AG04450 (cell line): ENCODE measurements around the gene C14orf119. TPM values are rescaled to one million over a fixed set of nuclear protein-coding genes. Genes with fewer than 3 reads are reported as not detected.

ENCODE experiments used
- CTCF ChIA-PET: fragments of 300-600, 350-600 bp; formaldehyde crosslinking; extraction: SDS; loops from one replicate; lab custom pipeline; 2022; ENCODE audit warnings: antibody characterized with exemption, inconsistent platforms; lab: Charles Lee
- POLR2A ChIA-PET: fragments of 350-600 bp; formaldehyde crosslinking; extraction: SDS; loops from one replicate; lab custom pipeline; 2021; ENCODE audit warnings: antibody characterized with exemption, inconsistent platforms; lab: Yijun Ruan, JAX
- DNase-seq: peaks from one replicate; pipeline ENCODE4 v3.0.0-alpha.2; 2011; ENCODE audit warnings: low read depth, low spot score
- H3K27ac ChIP-seq: one replicate; pipeline ENCODE4 v1.5.1; 2012; ENCODE audit warnings: low read depth, low read length, control low read depth
- H3K27me3 ChIP-seq: one replicate; pipeline ENCODE4 v1.6.0; 2012; ENCODE audit warnings: low read length; ENCODE audit not compliant: control insufficient read depth, insufficient read depth
- H3K4me3 ChIP-seq: 2 replicates; pipeline ENCODE4 v1.5.1; 2011; ENCODE audit warnings: mild to moderate bottlenecking, low read depth, low read length, control low read depth
- H3K9me3 ChIP-seq: 2 replicates; pipeline ENCODE4 v1.5.1; 2012; ENCODE audit warnings: low read length; ENCODE audit not compliant: control insufficient read depth, insufficient read depth
- CTCF ChIP-seq: IDR thresholded peaks from 2 replicates; pipeline ENCODE4 v1.5.1; 2011; ENCODE audit warnings: low read depth, low read length, control low read depth, inconsistent platforms
- polyA plus RNA-seq: library from polyadenylated mRNA; depleted of rRNA; stranded (reverse); fragments of >200 nt; gene quantifications from 2 replicates; pipeline ENCODE4 v1.2.3, GENCODE V29; 2011

The C14orf119 gene
- polyA plus RNA-seq, 1 experiment, result 128 TPM

- no peaks in the 10 kb centered on the region for H3K27me3 ChIP-seq
- CTCF ChIA-PET, result interaction anchor here (2.4 to 12.0 kb wide), 2 partner anchors 17 to 64 kb away, joined by 9 to 262 read pairs; no protein-coding TSS in a partner anchor
- no peak for TF ChIP-seq CTCF
- DNase-seq, result no peak
- H3K27ac ChIP-seq, result no peak overlapping the region
- peaks cover 3% of the 10 kb centered on the region; the same call in 1 of the 2 replicates for H3K9me3 ChIP-seq
- no peak overlapping the region for H3K4me3 ChIP-seq
- POLR2A ChIA-PET, result interaction anchor here (1.1 to 1.2 kb wide), 2 partner anchors 44 to 45 kb away, joined by 3 to 4 read pairs; no protein-coding TSS in a partner anchor
Observed at GRCh38 chr14:23051141-23052057, 43.9 kb upstream of the C14orf119 start.

GRCh38 chr14:23052182-23052623 is 43.1 kb upstream of the C14orf119 start:
- ChIA-PET CTCF (interaction anchor here (2.4 to 12.0 kb wide), 2 partner anchors 17 to 65 kb away, joined by 9 to 262 read pairs; no protein-coding TSS in a partner anchor), POLR2A (interaction anchor here (0.6 to 1.1 kb wide), 2 partner anchors 22 to 45 kb away, joined by 3 read pairs; no protein-coding TSS in a partner anchor)
- no peak for DNase-seq

GRCh38 chr14:23052671-23053070 is 42.6 kb upstream of the C14orf119 start:
- no peak for TF ChIP-seq CTCF
- POLR2A ChIA-PET, result interaction anchor here (0.6 to 1.1 kb wide), 2 partner anchors 23 to 46 kb away, joined by 3 read pairs; no protein-coding TSS in a partner anchor

More at GRCh38 chr14:23052182-23052623, 43.1 kb upstream of the C14orf119 start:
- Histone ChIP-seq H3K27me3 (no peaks in the 10 kb centered on the region), H3K27ac (no peak overlapping the region), H3K4me3 (no peak overlapping the region), H3K9me3 (peaks cover 3% of the 10 kb centered on the region; the same call in 1 of the 2 replicates)
- no peak for TF ChIP-seq CTCF

GRCh38 chr14:23053426-23053825 is 41.9 kb upstream of the C14orf119 start:
- Histone ChIP-seq H3K9me3 (peaks cover under 1% of the 10 kb centered on the region; the same call in 1 of the 2 replicates), H3K27ac (no peak overlapping the region), H3K4me3 (no peak overlapping the region), H3K27me3 (no peaks in the 10 kb centered on the region)
- DNase-seq, result no peak
- POLR2A ChIA-PET, result no interaction called here
- TF ChIP-seq CTCF, result no peak
- CTCF ChIA-PET, result interaction anchor here (12.0 kb wide), 1 partner anchor 67 kb away, joined by 262 read pairs; no protein-coding TSS in a partner anchor

More at GRCh38 chr14:23052671-23053070, 42.6 kb upstream of the C14orf119 start:
- Histone ChIP-seq H3K27ac (no peak overlapping the region), H3K27me3 (no peaks in the 10 kb centered on the region), H3K4me3 (no peak overlapping the region), H3K9me3 (peaks cover 3% of the 10 kb centered on the region; the same call in 1 of the 2 replicates)
- CTCF ChIA-PET, result interaction anchor here (2.4 to 12.0 kb wide), 2 partner anchors 16 to 66 kb away, joined by 9 to 262 read pairs; no protein-coding TSS in a partner anchor
- DNase-seq, result no peak
